MM.1S (cell line): ENCODE data around the gene KCNK4.
"Not testable (repeated sequence)": the region's sequence is repeated elsewhere in the genome, so short reads cannot be mapped to it uniquely, and the experiment has no call there.

ENCODE experiments used
- EZH2phosphoT487 ChIP-seq: fragments of 300-600 bp; sonication (generic); IDR thresholded peaks from 2 replicates; pipeline ENCODE4 v1.6.1; 2018; ENCODE audit warnings: antibody characterized with exemption, low read length
- TF ChIP-seq, protein P1 (sequence below): fragments of 300-600 bp; sonication (generic); IDR thresholded peaks from 2 replicates; pipeline ENCODE4 v1.5.1; 2016; ENCODE audit warnings: antibody characterized with exemption, low read length, mixed read lengths

DNA sequence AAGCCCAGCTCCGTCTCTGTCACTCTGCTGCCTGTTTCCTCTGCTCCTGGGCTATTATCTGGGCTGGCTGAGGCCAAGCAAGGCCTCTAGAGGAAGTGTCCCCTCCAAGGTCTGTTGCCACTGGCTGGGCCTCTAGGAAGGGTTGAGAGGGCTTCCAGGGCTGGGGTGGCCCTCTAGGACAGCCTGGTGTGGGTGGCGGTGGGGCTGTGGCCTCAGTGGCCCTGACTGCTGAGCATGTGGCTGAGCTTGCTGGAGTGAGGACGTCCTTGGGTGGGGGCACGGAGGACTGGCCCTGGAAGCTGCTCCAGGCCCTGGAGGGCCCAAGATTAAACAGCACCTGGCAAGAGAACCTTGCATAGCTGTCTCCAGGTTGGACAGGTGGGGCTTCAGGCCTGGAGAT, 32.9 kb downstream of the KCNK4 start:
- TF ChIP-seq EZH2phosphoT487 = not testable (repeated sequence)
- TF ChIP-seq, protein P1, sequence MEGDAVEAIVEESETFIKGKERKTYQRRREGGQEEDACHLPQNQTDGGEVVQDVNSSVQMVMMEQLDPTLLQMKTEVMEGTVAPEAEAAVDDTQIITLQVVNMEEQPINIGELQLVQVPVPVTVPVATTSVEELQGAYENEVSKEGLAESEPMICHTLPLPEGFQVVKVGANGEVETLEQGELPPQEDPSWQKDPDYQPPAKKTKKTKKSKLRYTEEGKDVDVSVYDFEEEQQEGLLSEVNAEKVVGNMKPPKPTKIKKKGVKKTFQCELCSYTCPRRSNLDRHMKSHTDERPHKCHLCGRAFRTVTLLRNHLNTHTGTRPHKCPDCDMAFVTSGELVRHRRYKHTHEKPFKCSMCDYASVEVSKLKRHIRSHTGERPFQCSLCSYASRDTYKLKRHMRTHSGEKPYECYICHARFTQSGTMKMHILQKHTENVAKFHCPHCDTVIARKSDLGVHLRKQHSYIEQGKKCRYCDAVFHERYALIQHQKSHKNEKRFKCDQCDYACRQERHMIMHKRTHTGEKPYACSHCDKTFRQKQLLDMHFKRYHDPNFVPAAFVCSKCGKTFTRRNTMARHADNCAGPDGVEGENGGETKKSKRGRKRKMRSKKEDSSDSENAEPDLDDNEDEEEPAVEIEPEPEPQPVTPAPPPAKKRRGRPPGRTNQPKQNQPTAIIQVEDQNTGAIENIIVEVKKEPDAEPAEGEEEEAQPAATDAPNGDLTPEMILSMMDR = not testable (repeated sequence)
